Measurements from ENCODE around the gene SSTR3.

- TF ChIP-seq CTCF (IDR thresholded peaks at IDR 0.05) (no peak), POLR2A (IDR thresholded peaks at IDR 0.05) (no peak)
Observed at GRCh38 chr22:37254867-37255233, 42.6 kb upstream of the SSTR3 start.

Measured in ovary (tissue), 3 donors.